Neuron (in vitro differentiated cells): ENCODE results near the gene COL20A1.

Source experiments
- H2AFZ ChIP-seq: one replicate; pipeline ENCODE4 v1.6.1; 2013; ENCODE audit warnings: low read depth, mild to moderate bottlenecking, inconsistent platforms, low read length, moderate library complexity
- H3K27me3 ChIP-seq: one replicate; pipeline ENCODE4 v1.6.1; 2013; ENCODE audit warnings: low read length; ENCODE audit not compliant: insufficient read depth
- H3K36me3 ChIP-seq: one replicate; pipeline ENCODE4 v1.6.1; 2013; ENCODE audit warnings: low read length; ENCODE audit not compliant: insufficient read depth
- H3K4me1 ChIP-seq: one replicate; pipeline ENCODE4 v1.6.1; 2013; ENCODE audit warnings: low read length; ENCODE audit not compliant: insufficient read depth
- H3K4me3 ChIP-seq: 2 replicates; pipeline ENCODE4 v1.5.1; 2013; ENCODE audit warnings: mild to moderate bottlenecking, low read length, moderate library complexity
- H3K9me3 ChIP-seq: one replicate; pipeline ENCODE4 v1.6.1; 2013; ENCODE audit warnings: low read length

The COL20A1 gene

DNA sequence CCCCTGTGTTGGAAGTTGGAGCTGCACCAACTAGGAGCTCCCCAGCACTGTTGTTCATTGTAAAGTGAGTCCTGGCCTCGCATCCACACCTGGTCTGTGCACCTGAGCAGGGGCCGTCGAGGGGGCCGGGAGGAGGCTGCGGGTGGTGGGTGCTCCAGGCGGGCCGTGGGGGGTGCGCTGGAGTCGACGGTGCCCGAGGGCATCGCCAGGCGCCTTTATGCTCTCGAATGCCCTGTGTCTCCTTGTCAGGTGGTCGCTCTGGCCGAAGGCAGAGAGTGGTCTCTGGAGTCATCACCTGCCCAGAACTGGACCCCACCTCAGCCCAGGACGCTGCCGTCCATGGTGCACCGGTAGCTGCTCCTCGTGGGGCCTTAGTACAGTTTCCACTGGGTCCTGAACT lies 16.0 kb upstream of the COL20A1 start:
- H3K4me1 ChIP-seq = peaks cover 9% of the 10 kb centered on the region
- H3K27me3 ChIP-seq = no peaks in the 10 kb centered on the region
- no peak overlapping the region for H3K4me3 ChIP-seq
- H2AFZ ChIP-seq = no peak overlapping the region
- no peaks in the 10 kb centered on the region for H3K9me3 ChIP-seq
- H3K36me3 ChIP-seq = peaks cover 52% of the 10 kb centered on the region

DNA sequence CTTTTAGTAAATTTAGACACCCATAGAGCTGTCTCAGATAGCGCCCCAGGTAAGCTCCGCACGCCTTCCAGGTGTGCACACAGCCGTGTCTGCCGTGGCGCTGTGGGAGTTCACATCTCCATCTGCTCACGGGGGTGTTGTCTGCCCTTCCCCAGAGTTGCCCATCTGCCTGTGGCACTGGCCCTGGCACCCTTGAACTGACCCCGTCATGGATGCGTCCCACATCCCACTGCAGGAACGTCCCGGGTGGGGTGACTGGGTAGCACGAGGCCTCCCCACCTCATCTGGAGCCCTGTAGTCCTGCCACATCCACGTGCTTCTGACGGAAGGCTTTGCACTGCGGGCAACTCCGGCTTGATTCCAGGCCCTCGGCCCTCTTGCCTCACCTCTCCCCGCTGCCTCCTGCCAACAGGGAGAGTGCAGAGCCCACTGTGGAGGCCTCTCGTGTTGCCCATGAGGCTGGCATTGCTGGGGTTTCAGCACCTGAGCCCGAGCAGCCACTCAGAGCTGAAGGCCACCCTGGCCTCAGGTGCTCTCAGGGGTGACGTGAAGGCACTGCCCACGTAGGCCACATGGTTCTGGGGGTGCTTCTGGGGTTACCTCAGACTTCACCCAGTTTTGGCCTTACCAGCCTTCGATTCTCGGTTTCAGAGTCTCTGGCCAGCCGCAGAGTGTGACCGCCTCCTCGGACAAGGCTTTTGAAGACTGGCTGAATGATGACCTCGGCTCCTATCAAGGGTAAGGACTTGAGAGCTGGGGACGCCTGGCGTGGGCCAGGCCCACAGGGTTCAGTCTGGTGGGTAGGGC lies 15.3 kb upstream of the COL20A1 start:
- Histone ChIP-seq H3K27me3 (no peaks in the 10 kb centered on the region), H3K9me3 (no peaks in the 10 kb centered on the region), H3K4me1 (peaks cover 9% of the 10 kb centered on the region), H3K4me3 (no peak overlapping the region), H3K36me3 (peaks cover 59% of the 10 kb centered on the region), H2AFZ (no peak overlapping the region)

DNA sequence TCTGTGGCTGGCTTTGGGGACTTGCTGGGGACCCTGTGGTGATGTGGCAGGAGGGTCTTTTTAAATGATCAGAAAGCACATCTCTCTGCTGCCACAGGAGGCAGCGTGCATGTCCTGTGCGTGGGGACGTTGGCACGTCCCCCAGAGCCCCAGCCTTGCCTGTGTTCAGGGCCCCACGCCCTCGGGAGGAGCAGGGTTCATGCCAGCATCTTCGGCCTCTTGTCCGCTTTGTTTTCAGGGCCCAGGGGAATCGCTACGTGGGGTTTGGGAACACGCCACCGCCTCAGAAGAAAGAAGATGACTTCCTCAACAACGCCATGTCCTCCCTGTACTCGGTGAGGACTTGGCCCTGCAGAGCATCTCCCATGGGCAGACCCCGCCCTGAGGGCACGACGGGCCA lies 14.3 kb upstream of the COL20A1 start:
- Histone ChIP-seq H2AFZ (no peak overlapping the region), H3K4me1 (peaks cover 4% of the 10 kb centered on the region), H3K36me3 (peaks cover 66% of the 10 kb centered on the region), H3K9me3 (no peaks in the 10 kb centered on the region), H3K27me3 (no peaks in the 10 kb centered on the region), H3K4me3 (no peak overlapping the region)

DNA sequence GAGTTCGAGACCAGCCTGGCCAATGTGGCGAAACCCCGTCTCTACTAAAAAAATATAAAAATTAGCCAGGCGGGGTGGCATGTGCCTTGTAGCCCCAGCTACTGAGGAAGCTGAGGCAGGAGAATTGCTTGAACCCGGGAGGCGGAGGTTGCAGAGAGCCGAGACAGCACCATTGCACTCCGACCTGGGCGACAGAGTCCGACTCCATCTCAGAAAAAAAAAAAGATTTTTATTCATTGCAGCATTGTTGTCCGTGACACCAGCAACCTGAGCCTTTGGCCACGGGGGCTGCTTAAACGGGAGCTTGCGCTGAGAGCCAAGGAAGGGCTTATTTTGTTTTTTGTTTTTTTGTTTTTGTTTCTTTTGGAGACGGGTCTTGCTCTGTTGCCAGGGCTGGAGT lies 13.1 kb upstream of the COL20A1 start:
- Histone ChIP-seq H3K36me3 (peaks cover 71% of the 10 kb centered on the region), H3K4me3 (no peak overlapping the region), H3K9me3 (no peaks in the 10 kb centered on the region), H3K4me1 (no peaks in the 10 kb centered on the region), H3K27me3 (no peaks in the 10 kb centered on the region), H2AFZ (no peak overlapping the region)

DNA sequence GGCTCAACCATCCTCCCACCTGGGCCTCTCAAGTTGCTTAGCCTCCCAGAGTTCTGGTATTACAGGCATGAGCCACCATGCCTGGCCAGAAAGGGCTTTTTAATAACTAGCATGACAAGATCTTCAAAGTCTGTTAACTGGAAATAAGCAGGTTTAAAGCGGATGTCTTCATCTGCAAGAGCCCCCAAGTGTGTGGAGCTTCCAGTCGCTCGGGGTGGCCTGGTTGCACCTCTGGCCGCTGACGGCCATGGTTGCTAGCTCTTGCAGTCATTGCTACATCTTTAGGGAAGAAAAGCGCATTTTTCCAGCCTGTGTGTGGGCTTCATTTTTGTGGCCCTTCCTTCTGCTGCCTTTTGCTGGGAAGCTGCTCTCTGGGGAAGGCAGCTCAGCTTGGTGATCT lies 12.6 kb upstream of the COL20A1 start:
- Histone ChIP-seq H3K27me3 (no peaks in the 10 kb centered on the region), H3K9me3 (no peaks in the 10 kb centered on the region), H3K36me3 (peaks cover 71% of the 10 kb centered on the region), H2AFZ (no peak overlapping the region), H3K4me1 (no peaks in the 10 kb centered on the region), H3K4me3 (no peak overlapping the region)

DNA sequence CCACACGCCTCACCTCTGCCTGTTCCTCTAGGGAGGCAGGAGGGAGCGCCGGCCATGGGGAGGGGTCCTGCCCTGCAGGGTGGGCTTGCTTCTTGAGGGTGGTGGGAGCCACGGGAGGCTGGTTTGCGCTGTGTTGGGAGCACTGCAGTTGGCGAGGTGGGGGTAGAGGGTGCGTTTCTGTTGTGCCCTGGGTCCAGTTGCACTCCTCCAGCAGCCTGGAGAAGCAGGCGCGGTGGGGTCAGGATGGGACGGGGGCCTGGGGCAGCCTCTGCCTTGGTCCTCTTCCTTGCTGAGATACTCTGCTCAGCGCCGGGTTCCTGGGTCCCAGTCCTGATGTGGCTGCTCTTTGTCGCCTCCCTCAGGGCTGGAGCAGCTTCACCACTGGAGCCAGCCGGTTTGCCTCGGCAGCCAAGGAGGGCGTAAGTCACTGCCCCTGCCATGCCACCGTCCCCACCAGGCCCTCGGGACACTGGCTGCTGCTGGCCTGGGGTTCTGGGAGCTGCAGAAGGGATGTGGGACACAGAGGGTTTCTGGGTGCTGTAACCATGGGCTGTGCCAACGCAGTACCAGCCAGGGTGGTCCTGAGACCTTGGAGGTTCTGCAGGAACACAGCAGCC lies 11.9 kb upstream of the COL20A1 start:
- Histone ChIP-seq H3K36me3 (peaks cover 73% of the 10 kb centered on the region), H3K27me3 (no peaks in the 10 kb centered on the region), H3K4me1 (no peaks in the 10 kb centered on the region), H3K9me3 (no peaks in the 10 kb centered on the region), H2AFZ (no peak overlapping the region), H3K4me3 (no peak overlapping the region)

DNA sequence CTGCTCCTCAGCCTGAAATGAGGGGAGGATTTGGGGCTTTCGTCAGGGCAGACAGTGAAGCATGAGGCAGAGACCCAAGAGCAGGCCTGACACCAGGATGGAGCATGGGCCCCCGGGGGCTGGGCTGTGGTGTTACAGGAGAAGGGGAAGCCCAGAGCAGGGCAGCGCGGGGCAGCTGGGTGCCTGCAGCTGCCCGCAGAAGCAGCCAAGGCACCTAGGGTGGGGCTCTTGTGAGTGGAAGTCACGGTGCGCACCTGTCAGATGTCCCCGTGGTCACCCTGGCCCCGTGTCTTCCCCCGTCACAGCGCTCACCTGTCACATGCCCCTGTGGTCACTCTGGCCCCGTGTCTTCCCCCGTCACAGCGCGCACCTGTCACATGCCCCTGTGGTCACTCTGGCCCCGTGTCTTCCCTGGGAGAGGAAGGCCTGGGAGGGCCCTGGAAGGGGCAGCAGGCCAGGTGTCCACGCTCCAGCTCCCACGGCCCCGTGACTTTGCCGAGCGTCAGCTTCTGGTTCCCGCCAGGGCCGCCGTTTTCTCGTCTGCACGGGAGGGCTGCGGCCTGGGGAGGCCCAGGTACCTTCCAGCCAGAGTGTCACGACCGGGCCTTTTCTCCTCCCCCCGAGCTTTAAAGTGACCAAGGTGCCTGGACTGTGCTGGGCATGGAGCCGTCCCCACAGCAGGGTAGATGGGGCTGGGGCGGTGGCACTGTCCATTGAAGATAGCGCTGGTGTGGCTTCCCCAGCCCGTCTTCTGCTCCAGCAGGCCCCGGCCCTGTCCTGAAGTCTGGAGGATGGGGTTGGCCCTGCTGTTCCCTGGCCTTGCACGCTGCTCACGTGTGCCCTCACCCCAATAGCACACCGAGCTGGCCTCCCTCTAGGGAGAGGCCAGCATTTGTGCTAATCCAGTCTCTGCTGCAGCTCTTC lies 11.0 kb upstream of the COL20A1 start:
- Histone ChIP-seq H3K27me3 (no peaks in the 10 kb centered on the region), H3K4me3 (no peak overlapping the region), H3K36me3 (peaks cover 68% of the 10 kb centered on the region), H3K9me3 (no peaks in the 10 kb centered on the region), H2AFZ (no peak overlapping the region), H3K4me1 (no peaks in the 10 kb centered on the region)

DNA sequence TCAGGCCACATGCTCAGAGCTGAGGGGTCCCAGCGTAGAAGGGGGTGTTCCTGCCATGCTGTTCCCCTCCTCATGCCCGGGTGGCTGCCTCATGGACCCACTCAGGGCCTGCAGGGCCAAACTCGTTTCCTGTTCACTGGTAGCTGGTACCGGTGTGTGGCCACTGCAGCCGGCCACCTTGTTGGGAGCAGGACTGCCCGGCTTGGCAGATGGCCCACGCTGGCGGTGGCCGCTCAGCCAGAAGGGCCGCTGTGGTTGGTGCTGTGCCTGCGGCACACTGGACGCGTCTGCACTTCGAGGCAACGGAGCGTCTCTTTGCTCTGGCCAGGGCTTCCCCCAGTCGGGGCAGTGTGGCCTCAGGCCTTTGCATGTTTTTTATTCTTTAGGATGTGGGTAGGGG lies 10.0 kb upstream of the COL20A1 start:
- H3K27me3 ChIP-seq = no peaks in the 10 kb centered on the region
- H3K4me3 ChIP-seq = no peak overlapping the region
- peaks cover 66% of the 10 kb centered on the region for H3K36me3 ChIP-seq
- no peaks in the 10 kb centered on the region for H3K4me1 ChIP-seq
- no peaks in the 10 kb centered on the region for H3K9me3 ChIP-seq
- no peak overlapping the region for H2AFZ ChIP-seq

DNA sequence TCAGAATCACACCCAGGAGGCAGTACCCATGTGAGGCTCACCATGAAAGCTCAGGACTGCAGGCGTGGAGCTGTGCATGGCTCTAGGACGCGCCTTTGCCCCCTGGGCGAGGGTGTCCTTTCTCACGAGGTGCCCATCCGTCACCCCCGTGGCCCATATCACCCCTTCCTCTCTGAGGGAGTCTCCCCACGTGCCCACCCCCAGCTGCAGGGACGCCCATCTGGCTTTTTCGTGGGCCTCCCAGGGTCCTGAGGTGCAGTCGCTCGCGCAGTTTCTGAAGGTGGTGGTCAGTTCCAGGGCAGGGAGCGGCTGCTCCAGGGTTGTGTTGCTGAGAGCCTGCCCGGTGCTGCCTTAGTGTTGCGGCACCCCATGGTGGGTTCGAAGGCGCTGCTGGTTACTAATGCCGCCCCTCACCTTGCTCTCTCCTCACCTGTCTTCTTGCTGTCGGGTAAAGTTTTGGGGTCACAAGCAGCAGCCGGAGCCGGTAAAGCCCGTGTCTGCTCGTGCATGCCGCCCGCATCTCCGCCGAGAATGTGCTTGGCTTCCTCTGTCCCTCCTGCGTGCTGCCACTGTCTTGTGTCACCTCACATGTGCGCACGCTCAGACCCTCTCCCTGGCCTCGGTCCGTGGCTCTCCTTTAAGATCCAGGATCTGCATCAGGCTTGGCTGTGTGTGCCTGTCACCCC lies 9.4 kb upstream of the COL20A1 start:
- H3K27me3 ChIP-seq = no peaks in the 10 kb centered on the region
- no peaks in the 10 kb centered on the region for H3K9me3 ChIP-seq
- no peak overlapping the region for H3K4me3 ChIP-seq
- no peak overlapping the region for H2AFZ ChIP-seq
- H3K36me3 ChIP-seq = peaks cover 66% of the 10 kb centered on the region
- no peaks in the 10 kb centered on the region for H3K4me1 ChIP-seq

DNA sequence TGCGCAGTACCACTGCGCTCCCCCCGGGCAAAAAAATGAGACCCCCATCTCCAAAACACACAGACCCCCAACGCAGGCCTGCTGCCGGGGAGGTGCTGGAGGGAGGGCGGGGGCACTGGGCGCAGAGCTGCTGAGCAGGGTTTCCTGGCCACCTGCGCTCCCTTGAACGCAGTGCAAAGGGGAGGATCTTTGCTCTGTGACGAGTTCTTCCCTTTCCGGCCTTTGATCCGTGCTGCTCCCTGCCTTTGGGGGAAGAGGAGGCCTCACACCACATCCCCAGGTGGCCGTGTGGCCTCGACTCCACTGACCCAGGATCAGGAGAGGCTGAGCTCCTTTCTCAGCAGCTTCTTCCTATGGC lies 8.9 kb upstream of the COL20A1 start:
- peaks cover 66% of the 10 kb centered on the region for H3K36me3 ChIP-seq
- no peaks in the 10 kb centered on the region for H3K9me3 ChIP-seq
- no peak overlapping the region for H3K4me3 ChIP-seq
- no peak overlapping the region for H2AFZ ChIP-seq
- H3K27me3 ChIP-seq = no peaks in the 10 kb centered on the region
- no peaks in the 10 kb centered on the region for H3K4me1 ChIP-seq

DNA sequence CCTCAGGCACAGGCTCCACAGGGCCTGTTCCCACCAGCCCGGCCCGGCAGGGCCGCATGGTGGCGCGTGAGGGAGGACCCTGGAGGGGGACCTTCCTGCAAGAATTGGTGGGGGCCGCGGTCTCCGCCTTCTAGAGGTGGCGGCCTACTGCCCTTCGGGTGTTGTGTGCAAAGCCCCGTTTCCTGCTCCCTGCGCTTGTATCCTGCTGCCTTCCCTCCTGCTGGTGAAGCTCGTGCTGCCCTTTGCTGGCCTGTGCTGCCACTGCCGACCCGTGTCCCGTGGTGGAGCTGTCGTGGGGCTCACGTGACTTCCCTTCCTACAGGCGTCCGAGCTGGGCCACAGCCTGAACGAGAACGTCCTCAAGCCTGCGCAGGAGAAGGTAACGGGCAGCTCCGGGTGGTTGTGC lies 8.4 kb upstream of the COL20A1 start:
- H3K9me3 ChIP-seq = no peaks in the 10 kb centered on the region
- H3K4me3 ChIP-seq = no peak overlapping the region
- peaks cover 64% of the 10 kb centered on the region for H3K36me3 ChIP-seq
- H3K4me1 ChIP-seq = no peaks in the 10 kb centered on the region
- H2AFZ ChIP-seq = no peak overlapping the region
- H3K27me3 ChIP-seq = no peaks in the 10 kb centered on the region

DNA sequence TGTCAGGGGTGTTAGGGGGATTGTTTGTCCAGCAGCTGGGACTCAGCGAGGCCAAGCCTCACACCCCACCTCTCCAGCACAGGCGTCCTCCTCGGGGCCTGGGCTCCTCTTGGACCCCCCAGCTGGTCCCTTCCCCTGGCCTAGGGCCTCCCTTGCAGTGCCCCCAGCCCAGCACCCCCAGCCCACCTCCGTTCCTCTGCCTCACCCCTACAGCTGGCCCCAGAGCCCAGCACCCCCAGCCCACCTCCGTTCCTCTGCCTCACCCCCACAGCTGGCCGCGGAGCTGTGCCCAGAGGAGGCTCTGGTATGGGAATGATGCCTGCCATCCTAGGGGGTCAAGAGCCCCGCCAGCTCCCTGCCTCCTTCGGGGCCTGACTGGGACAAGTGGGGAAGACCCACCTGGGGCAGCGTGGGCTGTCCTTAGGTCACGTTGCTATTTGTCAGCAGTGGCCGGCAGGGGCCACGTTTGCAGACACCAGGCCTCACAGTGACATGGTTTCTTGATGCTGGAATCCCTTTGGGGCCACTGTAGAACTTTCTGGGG lies 7.9 kb upstream of the COL20A1 start:
- Histone ChIP-seq H3K4me3 (no peak overlapping the region), H3K4me1 (no peaks in the 10 kb centered on the region), H2AFZ (no peak overlapping the region), H3K27me3 (no peaks in the 10 kb centered on the region), H3K36me3 (peaks cover 61% of the 10 kb centered on the region), H3K9me3 (no peaks in the 10 kb centered on the region)
